LNCaP clone FGC (cell line): ENCODE results near the gene ABCA4.

Experiments
- DNase-seq: peaks from one replicate; pipeline ENCODE4 v3.0.0-alpha.2; 2011; ENCODE audit warnings: low read depth
- H3K4me3 ChIP-seq: 2 replicates; pipeline ENCODE4 v1.5.1; 2011; ENCODE audit warnings: mild to moderate bottlenecking, low read depth, low read length, control low read depth
- CTCF ChIP-seq: IDR thresholded peaks from 2 replicates; pipeline ENCODE4 v1.5.1; 2012; ENCODE audit warnings: mild to moderate bottlenecking; ENCODE audit not compliant: control insufficient read depth, insufficient read depth; ENCODE audit errors: extremely low read depth

ABCA4 gene

GRCh38 chr1:94122201-94122970, 1.4 kb upstream of the ABCA4 start:
- no peak for TF ChIP-seq CTCF
- no peak for DNase-seq
- H3K4me3 ChIP-seq: no peak overlapping the region

- TF ChIP-seq CTCF: no peak
- H3K4me3 ChIP-seq: no peak overlapping the region
- no peak for DNase-seq
Observed at GRCh38 chr1:94121411-94121821, 468 bp upstream of the ABCA4 start.

- TF ChIP-seq CTCF: no peak
- no peak overlapping the region for H3K4me3 ChIP-seq
- no peak for DNase-seq
Observed at GRCh38 chr1:94120570-94120901, 412 bp downstream of the ABCA4 start.

- no peak for DNase-seq
- H3K4me3 ChIP-seq: no peak overlapping the region
- TF ChIP-seq CTCF: no peak
Observed at GRCh38 chr1:94119796-94120569, 965 bp downstream of the ABCA4 start.

GRCh38 chr1:94119306-94119705, 1.6 kb downstream of the ABCA4 start:
- DNase-seq: no peak
- no peak overlapping the region for H3K4me3 ChIP-seq
- no peak for TF ChIP-seq CTCF

- TF ChIP-seq CTCF: no peak
- no peak for DNase-seq
- H3K4me3 ChIP-seq: no peak overlapping the region
Observed at GRCh38 chr1:94118471-94118870, 2.5 kb downstream of the ABCA4 start.
